ENCODE measurements around the gene TBCD.

GRCh38 chr17:82823004-82823403 is 71.1 kb downstream of the TBCD start:
- TF ChIP-seq POLR2A (IDR thresholded peaks at IDR 0.05) (no peak), CTCF (IDR thresholded peaks at IDR 0.05) (no peak)
